Fibroblast of mammary gland (primary cell): Measurements from ENCODE around the gene LRRC66.

Experiments used
- DNase-seq: peaks from one replicate; pipeline ENCODE4 v3.0.0-alpha.2; 2010; ENCODE audit warnings: low read depth
- H3K4me3 ChIP-seq: 2 replicates; pipeline ENCODE4 v1.5.1; 2011; ENCODE audit warnings: low read depth, mild to moderate bottlenecking, low read length, moderate library complexity; ENCODE audit not compliant: control insufficient read depth
- CTCF ChIP-seq: conservative IDR thresholded peaks from 2 replicates; pipeline ENCODE4 v1.5.1; 2011; ENCODE audit warnings: low read depth, low read length, inconsistent platforms; ENCODE audit not compliant: control insufficient read depth, insufficient read depth

Gene LRRC66

GRCh38 chr4:52015366-52015765, 4.8 kb downstream of the LRRC66 start:
- no peak for TF ChIP-seq CTCF
- DNase-seq: no peak

DNA sequence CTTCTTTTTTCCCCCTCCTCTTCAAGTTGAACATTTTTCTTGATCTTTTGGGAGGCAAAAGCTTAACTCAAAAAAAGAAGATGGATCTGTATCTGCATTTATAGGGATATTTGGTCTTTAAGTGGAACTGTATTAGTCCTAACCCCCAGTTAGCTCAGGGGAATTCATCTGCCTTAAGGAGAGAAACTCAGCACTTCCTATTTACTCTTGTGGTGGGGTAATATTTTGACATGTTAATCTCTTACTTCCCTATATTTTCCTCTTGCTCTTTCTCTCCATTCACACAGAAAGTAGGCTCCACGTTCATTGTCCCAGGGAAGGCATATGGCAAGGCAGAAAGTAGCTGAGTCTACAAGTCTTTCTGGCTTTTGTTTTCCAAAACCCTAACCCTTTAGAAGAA, 5.3 kb downstream of the LRRC66 start:
- DNase-seq: no peak
- no peak for TF ChIP-seq CTCF
- no peak overlapping the region for H3K4me3 ChIP-seq

More at GRCh38 chr4:52015366-52015765, 4.8 kb downstream of the LRRC66 start:
- H3K4me3 ChIP-seq: no peak overlapping the region

GRCh38 chr4:52012651-52013050, 7.5 kb downstream of the LRRC66 start:
- no peak for DNase-seq

GRCh38 chr4:52010986-52011385, 9.2 kb downstream of the LRRC66 start:
- TF ChIP-seq CTCF: no peak
- DNase-seq: no peak
- no peak overlapping the region for H3K4me3 ChIP-seq

More at GRCh38 chr4:52012651-52013050, 7.5 kb downstream of the LRRC66 start:
- H3K4me3 ChIP-seq: no peak overlapping the region
- no peak for TF ChIP-seq CTCF

DNA sequence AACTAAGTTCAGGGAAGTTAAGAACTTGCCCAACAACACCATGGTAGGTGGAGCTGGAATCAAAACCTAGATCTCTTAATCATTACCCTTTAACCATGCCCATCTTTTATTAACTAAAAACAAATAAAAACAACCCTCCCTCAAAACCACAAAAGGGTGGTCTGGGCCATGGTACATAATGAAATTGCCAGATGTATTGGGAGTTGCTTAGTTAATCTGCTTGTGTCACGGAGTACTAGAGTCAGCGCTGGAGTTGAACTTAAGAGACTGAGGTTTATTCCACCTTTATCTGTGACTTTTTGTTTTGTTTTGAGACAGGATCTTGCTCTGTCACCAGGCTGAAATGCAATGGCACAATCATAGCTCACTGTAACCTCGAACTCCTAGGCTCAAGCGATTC, 13.3 kb downstream of the LRRC66 start:
- H3K4me3 ChIP-seq: no peak overlapping the region
- DNase-seq: no peak
- TF ChIP-seq CTCF: no peak

DNA sequence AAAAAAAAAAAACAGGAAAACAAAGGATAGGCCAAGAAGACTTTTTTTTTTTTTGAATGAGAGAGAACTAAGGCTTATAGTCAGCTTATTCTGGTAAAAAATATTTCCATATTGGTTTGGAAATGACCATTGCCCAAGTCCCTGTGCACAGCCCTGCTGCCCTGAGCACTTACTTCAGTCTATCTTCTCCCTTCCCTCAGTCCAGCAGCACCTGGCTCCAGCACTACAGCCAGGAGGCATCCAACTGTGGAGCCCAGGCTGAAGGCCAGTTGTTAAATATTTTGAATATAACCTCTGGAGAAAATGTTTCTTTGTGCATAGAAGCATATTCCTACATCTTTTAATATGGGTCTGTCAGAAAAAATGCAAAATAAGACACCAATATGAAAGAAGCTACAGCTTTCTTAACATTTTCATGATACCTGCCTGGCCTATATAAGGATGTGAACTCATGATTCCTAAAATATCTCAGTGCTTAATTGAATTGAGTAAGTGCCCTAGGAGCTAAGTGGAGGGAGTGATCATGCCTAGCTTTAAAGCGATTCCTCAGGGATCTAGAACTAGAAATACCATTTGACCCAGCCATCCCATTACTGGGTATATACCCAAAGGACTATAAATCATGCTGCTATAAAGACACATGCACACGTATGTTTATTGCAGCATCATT, 14.4 kb downstream of the LRRC66 start:
- H3K4me3 ChIP-seq: no peak overlapping the region
- DNase-seq: no peak
- TF ChIP-seq CTCF: no peak

DNA sequence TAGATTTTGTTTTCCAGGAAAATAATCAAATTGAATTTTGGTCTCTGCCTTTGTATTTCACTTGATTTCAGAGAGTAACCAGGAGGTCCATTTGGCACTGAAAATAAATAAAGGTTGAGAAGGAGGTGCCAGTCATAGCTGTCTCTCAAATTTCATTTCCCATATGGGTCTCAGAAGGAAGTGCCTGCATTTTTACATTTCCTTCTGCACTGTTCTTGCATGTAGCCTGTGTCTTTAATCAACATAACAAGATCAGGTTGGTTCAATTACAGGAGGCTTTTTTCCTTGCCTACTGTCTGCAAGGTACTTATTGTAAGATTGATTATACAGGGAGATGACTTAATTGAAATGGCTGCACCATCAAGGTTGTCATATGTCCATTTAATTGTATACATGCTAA, 15.7 kb downstream of the LRRC66 start:
- no peak for TF ChIP-seq CTCF
- H3K4me3 ChIP-seq: no peak overlapping the region
- no peak for DNase-seq
